ENCODE results near the gene FRMD8.

The FRMD8 gene

DNA sequence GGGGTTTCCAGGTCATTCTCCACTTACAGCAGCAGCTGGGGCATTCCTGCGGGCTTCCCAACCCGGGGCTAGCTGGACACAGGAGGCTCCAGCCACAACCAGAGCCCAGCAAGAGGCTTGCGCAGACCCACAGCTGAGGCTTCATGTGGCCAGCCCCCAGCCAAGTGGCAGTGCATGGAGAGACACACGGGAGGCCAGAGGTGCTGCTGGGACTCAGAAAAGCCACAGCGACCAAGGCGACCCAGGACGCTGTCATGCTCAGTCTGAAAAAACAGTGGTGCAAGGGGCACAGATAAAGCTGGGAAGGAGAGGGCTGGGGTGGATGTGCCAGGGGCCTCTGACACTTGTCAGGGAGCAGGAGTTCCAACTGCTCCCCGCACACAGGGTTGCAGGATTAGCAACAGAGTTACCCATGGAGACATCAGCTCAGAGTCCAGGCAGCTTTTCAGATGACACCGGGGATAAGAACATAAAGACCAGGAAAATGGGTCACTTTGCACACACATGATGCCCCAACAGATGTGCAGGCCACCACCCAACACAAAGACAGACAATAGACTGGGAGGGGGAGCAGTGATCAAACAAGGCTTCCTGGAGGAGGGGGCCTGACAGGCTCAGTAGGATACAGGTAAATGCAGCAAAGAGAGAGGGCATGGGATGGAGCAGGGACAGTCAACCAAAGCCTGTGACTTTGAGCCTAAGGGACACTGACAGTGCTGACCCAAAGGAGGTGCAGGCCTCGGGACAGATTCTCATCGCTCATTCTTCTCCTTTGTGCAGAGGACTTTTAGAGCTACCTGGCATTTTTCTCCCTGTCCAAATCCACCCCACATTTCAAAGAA is 29.3 kb downstream of the FRMD8 start:
- no peak for DNase-seq

DNA sequence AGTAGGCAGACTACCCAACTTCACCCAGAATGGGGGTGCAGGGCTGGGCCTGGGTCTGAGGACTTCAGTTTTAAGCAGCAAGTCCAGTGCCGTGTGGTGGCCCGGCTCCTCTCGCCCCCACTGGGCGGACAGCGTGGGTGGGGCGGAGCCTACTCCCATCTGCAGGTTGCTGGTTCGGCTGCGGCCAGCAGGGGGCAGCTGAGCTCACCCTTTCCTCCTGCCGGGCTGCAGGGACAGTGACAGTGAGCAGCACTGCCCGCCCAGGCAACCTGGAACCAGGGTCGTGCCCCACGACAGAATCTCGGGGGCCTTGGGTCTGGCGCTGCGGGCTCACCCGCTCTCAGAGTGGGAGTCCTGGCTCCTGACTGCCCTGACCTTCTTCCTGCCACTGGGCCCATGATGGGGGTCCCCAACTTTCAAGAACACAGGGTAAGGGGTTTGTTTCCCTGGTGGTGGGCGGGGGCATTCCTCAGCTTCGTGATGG is 29.9 kb downstream of the FRMD8 start:
- DNase-seq: peak; percentile 97

DNA sequence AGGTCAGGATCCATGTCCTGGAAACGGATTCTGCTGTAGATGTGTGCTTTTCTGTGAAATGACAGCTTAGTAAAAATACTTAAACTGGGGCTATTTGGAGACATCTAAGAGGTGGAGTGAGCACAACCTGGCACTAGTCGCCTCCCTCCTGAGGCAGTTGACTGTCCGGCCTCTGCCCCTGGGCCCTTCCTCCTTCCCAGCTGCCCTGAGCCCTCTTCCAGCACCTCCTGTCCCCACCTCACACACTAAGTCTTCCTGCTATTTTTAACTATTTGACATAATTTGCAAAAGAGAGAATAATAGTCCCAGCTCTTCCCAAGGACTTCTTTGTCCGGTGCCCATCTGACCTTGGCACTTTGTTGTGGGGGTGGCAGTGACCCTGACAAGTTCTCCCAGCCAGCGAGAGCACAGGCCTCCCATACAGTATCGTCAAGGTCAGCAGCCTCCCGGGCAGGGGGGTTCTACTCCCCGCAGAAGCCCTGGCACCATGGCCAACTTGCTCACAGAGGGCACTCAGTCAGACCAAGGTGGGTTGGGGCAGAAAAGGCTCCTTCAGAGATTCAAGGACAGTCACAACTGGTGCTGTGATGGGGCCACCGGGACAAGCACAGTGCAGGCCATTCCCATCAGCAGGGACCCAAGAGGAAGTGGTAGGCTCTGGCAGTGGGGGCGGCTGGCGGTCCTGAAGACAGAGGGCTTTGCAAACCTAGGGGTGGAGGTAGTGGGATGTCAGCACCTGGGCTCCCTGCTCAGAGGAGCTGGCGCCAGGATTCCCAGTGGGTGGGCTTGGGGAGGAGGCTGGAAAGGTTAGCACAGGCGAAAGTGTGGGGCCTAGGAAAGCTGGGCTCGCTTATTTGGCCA is 30.6 kb downstream of the FRMD8 start:
- DNase-seq: peak; percentile 49 to 55

DNA sequence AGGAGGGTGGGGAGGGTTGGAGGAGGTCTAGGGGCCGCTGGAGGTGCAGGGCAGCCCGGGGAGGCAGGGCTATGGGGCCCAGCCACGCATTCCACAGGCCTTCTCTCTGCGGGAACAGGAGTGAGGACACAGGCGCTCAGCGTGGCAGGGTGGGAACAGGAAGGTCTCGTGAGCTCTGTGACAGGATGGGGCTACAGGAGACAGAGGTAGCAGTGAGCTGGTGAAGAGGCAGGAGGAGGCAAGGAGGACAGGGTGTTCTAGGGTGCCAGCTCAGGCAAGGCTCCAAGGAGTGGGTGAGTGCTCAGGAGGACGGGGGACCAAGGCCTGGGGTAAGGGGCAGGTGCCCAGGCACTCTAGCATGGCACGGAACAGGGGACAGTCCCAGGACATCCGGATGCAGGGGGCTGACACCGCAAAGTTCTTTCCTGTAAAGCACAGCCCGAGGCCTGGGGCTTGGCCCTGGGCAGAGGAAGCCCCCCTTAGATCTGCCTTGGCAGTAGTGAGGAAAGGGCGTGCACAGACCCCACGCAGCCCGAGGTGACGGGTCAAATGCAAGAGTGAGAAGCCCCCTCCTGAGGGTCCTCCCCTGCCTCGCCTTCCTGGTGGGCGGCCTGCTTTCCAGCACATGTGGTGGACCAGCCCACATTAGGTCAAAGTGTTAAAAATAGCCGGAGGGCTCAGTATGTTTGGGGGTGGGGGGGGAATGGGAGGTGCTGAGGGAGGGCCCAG is 31.4 kb downstream of the FRMD8 start:
- DNase-seq: peak; percentile 55 to 61

DNA sequence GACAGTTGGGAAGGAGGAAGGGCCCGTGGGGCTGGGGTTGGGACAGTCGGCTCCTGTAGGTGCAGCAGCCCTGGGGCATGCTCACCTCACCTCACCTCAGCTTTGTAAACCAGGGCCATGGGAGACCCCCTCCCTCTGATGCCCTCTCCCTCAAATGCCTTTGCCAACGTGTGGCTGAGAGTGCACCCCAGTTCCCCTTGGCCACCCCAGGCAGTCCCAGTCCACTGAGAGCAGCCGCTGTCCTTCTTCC is 31.9 kb downstream of the FRMD8 start:
- DNase-seq: no peak

DNA sequence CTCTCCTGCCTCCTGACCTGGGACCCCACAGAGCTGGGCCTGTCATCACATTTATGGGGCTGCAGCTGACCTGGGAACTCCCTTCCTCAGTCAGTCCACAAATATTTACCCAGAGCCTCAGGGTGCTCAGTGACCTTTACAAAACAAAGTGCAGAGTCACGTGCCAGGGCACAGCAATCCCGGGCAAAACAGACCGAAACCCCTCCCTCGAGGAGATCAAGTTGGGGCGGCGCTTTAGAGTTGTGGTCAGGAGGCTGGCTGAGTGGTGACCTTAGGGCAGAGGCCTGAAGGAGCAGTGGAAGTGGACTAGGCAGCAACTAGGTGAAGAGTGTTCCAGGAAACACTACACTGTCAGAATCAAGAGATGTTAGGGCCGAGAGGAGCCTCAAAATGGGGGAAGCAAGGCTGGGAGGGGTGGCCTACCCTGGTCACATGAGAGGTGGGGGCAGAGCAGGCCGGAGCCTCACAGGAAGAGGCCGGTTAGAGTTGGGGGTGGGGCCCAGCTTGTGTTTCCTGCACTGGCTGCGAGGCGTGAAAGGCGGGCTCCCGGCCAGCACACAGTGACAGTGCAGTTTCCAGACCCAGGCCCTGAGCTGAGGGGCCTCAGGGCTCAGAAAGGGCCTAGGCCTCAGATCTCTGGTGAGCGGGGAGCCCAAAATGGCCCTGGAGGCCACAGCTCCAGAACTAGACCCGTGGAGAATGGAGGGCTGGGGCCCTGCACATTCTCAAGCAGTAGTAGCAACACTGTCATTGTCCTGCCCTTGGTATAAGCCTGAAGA is 32.4 kb downstream of the FRMD8 start:
- peak; percentile 93 to 96 for DNase-seq

DNA sequence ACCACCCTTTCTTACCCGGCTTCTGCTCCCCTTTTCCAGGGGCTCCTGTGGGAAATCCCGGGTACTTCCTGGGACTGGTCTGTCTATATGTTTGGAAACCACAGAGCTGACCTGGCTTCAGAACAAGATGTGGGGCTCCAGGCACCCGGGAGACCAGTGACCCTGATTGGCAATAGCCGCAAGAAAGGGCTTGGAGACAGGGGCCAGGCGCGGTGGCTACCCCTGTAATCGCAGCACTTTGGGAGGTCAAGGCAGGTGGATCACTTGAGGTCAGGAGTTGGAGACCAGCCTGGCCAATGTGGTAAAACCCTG is 33.0 kb downstream of the FRMD8 start:
- DNase-seq: peak; percentile 49 to 54

DNA sequence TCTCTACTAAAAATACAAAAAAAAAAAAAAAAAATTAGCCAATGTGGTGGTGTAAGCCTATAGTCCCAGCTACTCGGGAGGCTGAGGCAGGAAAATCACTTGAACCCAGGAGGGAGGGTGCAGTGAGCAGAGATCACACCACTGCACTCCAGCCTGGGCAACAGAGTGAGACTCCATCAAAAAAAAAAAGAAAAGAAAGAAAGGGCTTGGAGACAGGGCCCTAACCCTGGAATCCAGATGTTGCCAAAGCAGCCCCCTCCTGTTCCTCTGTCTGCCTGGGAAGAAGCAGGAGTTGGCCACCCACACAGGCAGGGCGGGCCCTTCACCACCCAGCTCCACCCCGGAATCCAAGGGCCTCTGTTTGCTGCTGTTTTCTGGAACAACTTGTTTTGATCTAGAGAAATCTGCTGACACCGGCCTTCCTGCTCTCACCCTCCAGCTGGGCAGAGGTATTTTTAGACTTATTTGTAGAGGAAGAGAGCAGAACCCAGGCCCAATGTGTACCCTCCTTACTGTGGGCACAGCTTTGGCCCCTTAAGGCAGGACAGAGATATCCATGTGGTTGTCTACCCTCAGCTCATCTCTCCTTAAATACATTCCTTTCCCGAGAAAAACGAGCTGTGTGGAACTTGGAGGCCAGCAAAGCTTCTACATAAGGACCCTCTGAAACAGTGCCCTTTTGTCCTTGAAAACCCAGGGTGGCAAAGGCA is 33.5 kb downstream of the FRMD8 start:
- DNase-seq: peak; percentile 77 to 85

DNA sequence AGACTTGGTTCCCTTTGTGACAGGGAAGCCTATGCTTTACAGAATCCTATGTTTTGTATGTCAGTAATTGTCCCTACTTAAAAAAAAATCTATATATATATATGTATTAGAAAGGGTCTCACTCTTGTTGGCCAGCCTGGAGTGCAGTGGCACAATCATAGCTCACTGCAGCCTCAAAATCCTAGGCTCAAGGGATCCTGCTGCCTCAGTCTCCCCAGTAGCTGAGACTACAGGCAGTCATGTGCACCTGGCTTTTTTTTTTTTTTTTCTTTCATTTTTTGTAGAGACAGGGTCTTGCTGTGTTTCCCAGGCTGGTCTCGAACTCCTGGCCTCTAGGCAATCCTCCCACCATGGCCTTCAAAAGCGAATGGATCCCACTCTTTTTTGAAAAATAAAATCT is 34.1 kb downstream of the FRMD8 start:
- no peak for DNase-seq

DNA sequence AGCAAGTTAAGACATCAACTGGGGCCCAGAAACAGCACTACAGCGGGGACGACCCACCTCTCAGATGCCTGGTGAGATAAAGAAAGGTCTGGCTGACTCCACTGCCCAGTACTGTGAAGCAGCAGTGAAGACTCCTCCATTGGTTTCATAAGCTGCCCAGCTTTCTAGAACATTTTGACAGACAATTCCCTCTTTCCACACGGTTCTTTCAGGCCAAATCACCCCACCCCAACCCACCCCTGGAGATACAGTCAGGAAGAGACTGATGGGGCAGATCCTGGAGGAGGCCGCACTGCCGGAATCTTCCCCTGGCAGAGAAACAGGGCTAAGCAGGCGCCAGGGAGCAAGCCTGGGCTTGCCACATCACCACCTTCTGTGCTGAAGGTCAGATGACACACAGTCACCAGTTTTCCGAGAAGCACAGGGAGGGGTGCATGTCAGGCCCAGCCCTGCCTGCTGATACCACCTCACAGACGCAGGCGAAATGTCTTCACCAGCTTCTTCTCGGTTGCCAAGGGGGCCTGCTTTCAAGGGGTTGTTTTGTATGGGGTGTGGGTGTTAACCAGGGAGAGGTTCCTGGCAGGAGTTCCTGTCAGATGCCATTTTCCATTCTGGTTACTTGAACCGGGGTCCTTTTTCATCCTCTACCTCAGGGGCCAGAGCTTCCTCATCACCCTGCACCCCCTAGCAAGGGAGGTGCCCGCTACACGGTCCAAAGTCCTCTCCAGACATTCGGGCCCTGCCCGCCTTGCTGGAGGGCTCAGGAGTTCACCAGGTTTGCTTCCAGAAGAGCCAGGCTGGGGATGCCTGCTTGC is 34.7 kb downstream of the FRMD8 start:
- DNase-seq: peak; percentile 86 to 91

DNA sequence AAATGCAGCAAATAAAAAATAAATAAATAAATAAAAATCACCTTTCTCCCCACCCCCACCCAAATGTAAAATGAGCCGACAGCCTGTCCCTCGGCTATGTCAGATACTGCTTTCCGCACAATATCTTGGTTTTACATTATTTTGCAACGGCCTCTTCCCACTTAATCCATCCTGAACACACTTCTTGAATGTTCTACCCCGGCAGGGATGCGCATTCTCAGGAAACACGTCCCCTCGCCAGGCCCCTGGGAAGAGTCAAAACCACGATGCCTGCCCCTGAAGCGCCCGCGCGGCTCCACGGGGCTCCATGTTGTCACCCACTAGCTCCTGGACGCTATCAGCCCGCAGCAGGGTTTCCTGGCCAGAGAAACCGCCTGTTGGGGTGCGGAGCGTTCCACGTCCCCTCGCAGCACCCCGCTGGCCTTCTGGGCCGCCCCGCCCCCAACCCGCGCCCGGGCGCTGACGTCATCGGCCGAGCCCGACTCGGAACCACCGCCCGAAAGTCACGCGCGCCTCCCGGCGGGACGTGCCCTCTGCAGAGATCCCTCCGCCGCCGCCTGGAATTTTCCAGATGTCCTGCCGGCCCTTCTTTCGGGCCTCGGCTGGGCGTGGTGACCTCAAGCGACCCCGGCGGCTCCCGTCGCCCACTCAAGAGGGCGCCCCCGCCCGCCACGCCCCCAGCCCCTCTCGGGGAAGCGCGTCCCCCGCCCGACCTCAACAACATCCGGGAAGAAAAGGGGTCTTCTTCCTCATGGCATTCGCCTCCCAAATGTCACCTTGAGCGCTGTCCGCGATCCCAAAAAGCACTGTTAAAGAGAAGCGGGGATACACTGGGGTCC is 35.6 kb downstream of the FRMD8 start:
- DNase-seq: peak; percentile 98

DNA sequence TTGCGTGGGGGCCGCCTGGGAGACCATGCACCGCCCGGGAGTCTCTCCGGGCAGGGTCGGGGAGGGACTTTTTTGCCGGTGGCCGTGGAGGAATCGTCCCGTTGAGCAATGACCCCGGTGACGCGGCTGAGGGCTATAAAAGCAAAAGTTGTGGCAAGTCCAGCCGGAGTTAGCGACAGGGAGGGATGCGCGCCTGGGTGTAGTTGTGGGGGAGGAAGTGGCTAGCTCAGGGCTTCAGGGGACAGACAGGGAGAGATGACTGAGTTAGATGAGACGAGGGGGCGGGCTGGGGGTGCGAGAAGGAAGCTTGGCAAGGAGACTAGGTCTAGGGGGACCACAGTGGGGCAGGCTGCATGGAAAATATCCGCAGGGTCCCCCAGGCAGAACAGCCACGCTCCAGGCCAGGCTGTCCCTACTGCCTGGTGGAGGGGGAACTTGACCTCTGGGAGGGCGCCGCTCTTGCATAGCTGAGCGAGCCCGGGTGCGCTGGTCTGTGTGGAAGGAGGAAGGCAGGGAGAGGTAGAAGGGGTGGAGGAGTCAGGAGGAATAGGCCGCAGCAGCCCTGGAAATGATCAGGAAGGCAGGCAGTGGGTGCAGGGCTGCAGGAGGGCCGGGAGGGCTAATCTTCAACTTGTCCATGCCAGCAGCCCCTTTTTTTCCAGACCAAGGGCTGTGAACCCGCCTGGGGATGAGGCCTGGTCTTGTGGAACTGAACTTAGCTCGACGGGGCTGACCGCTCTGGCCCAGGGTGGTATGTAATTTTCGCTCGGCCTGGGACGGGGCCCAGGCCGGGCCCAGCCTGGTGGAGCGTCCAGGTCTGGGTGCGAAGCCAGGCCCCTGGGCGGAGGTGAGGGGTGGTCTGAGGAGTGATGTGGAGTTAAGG is 36.4 kb downstream of the FRMD8 start, which contains the start of gene NEAT1:
Gene NEAT1, plus strand, starts transcription at position 166 of the 883 bp plus-strand sequence.
- peak; percentile 96 to 97 for DNase-seq

DNA sequence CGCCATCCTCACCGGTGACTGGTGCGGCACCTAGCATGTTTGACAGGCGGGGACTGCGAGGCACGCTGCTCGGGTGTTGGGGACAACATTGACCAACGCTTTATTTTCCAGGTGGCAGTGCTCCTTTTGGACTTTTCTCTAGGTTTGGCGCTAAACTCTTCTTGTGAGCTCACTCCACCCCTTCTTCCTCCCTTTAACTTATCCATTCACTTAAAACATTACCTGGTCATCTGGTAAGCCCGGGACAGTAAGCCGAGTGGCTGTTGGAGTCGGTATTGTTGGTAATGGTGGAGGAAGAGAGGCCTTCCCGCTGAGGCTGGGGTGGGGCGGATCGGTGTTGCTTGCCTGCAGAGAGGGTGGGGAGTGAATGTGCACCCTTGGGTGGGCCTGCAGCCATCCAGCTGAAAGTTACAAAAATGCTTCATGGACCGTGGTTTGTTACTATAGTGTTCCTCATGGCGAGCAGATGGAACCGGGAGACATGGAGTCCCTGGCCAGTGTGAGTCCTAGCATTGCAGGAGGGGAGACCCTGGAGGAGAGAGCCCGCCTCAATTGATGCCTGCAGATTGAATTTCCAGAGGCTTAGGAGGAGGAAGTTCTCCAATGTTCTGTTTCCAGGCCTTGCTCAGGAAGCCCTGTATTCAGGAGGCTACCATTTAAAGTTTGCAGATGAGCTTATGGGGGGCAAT is 37.2 kb downstream of the FRMD8 start:
- DNase-seq: peak in 1 of 2 experiments; percentile 57

DNA sequence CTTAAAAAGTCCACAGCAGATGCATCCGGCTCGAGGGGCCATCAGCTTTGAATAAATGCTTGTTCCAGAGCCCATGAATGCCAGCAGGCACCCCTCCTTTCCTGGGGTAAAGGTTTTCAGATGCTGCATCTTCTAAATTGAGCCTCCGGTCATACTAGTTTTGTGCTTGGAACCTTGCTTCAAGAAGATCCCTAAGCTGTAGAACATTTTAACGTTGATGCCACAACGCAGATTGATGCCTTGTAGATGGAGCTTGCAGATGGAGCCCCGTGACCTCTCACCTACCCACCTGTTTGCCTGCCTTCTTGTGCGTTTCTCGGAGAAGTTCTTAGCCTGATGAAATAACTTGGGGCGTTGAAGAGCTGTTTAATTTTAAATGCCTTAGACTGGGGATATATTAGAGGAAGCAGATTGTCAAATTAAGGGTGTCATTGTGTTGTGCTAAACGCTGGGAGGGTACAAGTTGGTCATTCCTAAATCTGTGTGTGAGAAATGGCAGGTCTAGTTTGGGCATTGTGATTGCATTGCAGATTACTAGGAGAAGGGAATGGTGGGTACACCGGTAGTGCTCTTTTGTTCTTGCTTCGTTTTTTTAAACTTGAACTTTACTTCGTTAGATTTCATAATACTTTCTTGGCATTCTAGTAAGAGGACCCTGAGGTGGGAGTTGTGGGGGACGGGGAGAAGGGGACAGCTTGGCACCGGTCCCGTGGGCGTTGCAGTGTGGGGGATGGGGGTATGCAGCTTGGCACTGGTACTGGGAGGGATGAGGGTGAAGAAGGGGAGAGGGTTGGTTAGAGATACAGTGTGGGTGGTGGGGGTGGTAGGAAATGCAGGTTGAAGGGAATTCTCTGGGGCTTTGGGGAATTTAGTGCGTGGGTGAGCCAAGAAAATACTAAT is 38.0 kb downstream of the FRMD8 start:
- DNase-seq: peak; percentile 78 to 81

DNA sequence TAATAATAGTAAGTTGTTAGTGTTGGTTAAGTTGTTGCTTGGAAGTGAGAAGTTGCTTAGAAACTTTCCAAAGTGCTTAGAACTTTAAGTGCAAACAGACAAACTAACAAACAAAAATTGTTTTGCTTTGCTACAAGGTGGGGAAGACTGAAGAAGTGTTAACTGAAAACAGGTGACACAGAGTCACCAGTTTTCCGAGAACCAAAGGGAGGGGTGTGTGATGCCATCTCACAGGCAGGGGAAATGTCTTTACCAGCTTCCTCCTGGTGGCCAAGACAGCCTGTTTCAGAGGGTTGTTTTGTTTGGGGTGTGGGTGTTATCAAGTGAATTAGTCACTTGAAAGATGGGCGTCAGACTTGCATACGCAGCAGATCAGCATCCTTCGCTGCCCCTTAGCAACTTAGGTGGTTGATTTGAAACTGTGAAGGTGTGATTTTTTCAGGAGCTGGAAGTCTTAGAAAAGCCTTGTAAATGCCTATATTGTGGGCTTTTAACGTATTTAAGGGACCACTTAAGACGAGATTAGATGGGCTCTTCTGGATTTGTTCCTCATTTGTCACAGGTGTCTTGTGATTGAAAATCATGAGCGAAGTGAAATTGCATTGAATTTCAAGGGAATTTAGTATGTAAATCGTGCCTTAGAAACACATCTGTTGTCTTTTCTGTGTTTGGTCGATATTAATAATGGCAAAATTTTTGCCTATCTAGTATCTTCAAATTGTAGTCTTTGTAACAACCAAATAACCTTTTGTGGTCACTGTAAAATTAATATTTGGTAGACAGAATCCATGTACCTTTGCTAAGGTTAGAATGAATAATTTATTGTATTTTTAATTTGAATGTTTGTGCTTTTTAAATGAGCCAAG is 38.9 kb downstream of the FRMD8 start:
- DNase-seq: peak; percentile 72 to 80
